GM23248 (cell line): ENCODE measurements around the gene NCR1. TPM values are rescaled to one million over a fixed set of nuclear protein-coding genes. Genes with fewer than 3 reads are reported as not detected.

Experiments
- DNase-seq: peaks from one replicate; pipeline ENCODE4 v3.0.0-alpha.2; 2015
- H2AFZ ChIP-seq: fragments of 200-600 bp; sonication (generic); 2 replicates; pipeline ENCODE4 v1.6.1; 2016; ENCODE audit warnings: antibody characterized with exemption
- H3F3A ChIP-seq: fragments of 200-600 bp; sonication (generic); 2 replicates; pipeline ENCODE4 v1.6.1; 2016; ENCODE audit warnings: mild to moderate bottlenecking, antibody characterized with exemption, mixed run types; ENCODE audit not compliant: insufficient read depth
- H3K27ac ChIP-seq: fragments of 200-600 bp; sonication (generic); 2 replicates; pipeline ENCODE4 v1.5.1; 2016; ENCODE audit warnings: mild to moderate bottlenecking
- H3K27me3 ChIP-seq: fragments of 200-600 bp; sonication (generic); replicated peaks from 2 replicates; pipeline ENCODE4 v1.6.1; 2016; ENCODE audit warnings: mild to moderate bottlenecking; ENCODE audit not compliant: insufficient read depth
- H3K36me3 ChIP-seq: fragments of 200-600 bp; sonication (generic); 2 replicates; pipeline ENCODE4 v1.6.1; 2016; ENCODE audit warnings: low read depth, mild to moderate bottlenecking
- H3K4me1 ChIP-seq: fragments of 200-600 bp; sonication (generic); 2 replicates; pipeline ENCODE4 v1.6.1; 2016; ENCODE audit warnings: mild to moderate bottlenecking; ENCODE audit not compliant: insufficient read depth
- H3K4me2 ChIP-seq: fragments of 200-600 bp; sonication (generic); one replicate; pipeline ENCODE4 v1.6.1; 2016; ENCODE audit warnings: mild to moderate bottlenecking; ENCODE audit not compliant: unreplicated experiment
- H3K4me3 ChIP-seq: fragments of 200-600 bp; sonication (generic); 2 replicates; pipeline ENCODE4 v1.5.1; 2016; ENCODE audit warnings: mild to moderate bottlenecking
- H3K79me2 ChIP-seq: fragments of 200-600 bp; sonication (generic); 2 replicates; pipeline ENCODE4 v1.6.1; 2016; ENCODE audit warnings: mild to moderate bottlenecking; ENCODE audit not compliant: insufficient read depth
- H3K9ac ChIP-seq: fragments of 200-600 bp; sonication (generic); 2 replicates; pipeline ENCODE4 v1.6.1; 2016; ENCODE audit warnings: mild to moderate bottlenecking
- H3K9me2 ChIP-seq: fragments of 200-600 bp; sonication (generic); 2 replicates; pipeline ENCODE4 v1.6.1; 2016; ENCODE audit warnings: mixed run types, mild to moderate bottlenecking, moderate library complexity; ENCODE audit not compliant: insufficient read depth
- H3K9me3 ChIP-seq: fragments of 200-600 bp; sonication (generic); one replicate; pipeline ENCODE4 v1.6.1; 2017; ENCODE audit warnings: low read depth
- H4K20me1 ChIP-seq: fragments of 200-600 bp; sonication (generic); 2 replicates; pipeline ENCODE4 v1.6.0; 2016; ENCODE audit not compliant: insufficient read depth
- EZH2 ChIP-seq: fragments of 200-600 bp; sonication (generic); IDR thresholded peaks from 2 replicates; pipeline ENCODE4 v1.6.1; 2018; ENCODE audit warnings: antibody characterized with exemption, mild to moderate bottlenecking; ENCODE audit not compliant: insufficient read depth, poor library complexity, severe bottlenecking
- EZH2phosphoT487 ChIP-seq: fragments of 200-600 bp; sonication (generic); IDR thresholded peaks from 2 replicates; pipeline ENCODE4 v1.6.1; 2018; ENCODE audit warnings: antibody characterized with exemption, moderate library complexity, mild to moderate bottlenecking, low read depth; ENCODE audit not compliant: insufficient read depth
- WGBS, 2 experiments: methylation state at CpG; one replicate each; pipeline ENCODE4 v1.1.6; 2015 to 2017; ENCODE audit warnings: low lambda C conversion rate in 2 of 2, low coverage in 1 of 2; ENCODE audit errors: missing lambda C conversion rate in 2 of 2; 5-methylcytosine and 5-hydroxymethylcytosine counted together
- in situ Hi-C: fragments of 300-500 bp; cut with MboI; formaldehyde crosslinking; loops from 2 replicates; pipeline ENCODE4 v1.15.0; 2020
- polyA plus RNA-seq: library from polyadenylated mRNA; unstranded; fragments of >200 nt; fragmentation: Nextera tagmentation; extraction: Ambion mirVana; gene quantifications from 2 replicates; pipeline ENCODE4 v1.2.1, GENCODE V29; 2016
- small RNA-seq: library from RNA; depleted of rRNA; stranded (forward); fragments of <200 nt; gene quantifications from one replicate; pipeline ENCODE3, GENCODE V24; 2014; ENCODE audit warnings: low read depth, low replicate concordance
- total RNA-seq: library from RNA; depleted of rRNA; stranded (reverse); fragments of >200 nt; shearing (Covaris generic); gene quantifications from 2 replicates; pipeline ENCODE4 v1.2.3, GENCODE V29; 2014; rRNA removed

NCR1 gene
- total and polyA plus RNA-seq, 2 experiments from 2014 or later = not detected

GRCh38 chr19:54955376-54955775 lies 49.4 kb downstream of the NCR1 start:
- H3K79me2 ChIP-seq = no peaks in the 10 kb centered on the region
- H3K4me3 ChIP-seq = no peak overlapping the region
- H3K27ac ChIP-seq = no peak overlapping the region
- no peak for TF ChIP-seq EZH2
- TF ChIP-seq EZH2phosphoT487 = no peak
- H4K20me1 ChIP-seq = no peaks in the 10 kb centered on the region
- no peaks in the 10 kb centered on the region for H3F3A ChIP-seq
- H3K4me1 ChIP-seq = no peaks in the 10 kb centered on the region
- no peaks in the 10 kb centered on the region for H3K9me3 ChIP-seq
- no peaks in the 10 kb centered on the region for H3K36me3 ChIP-seq
- peak; percentile 10 for DNase-seq
- no peaks in the 10 kb centered on the region for H3K9me2 ChIP-seq
- H3K27me3 ChIP-seq = no peaks in the 10 kb centered on the region
- H3K9ac ChIP-seq = no peak overlapping the region
- no peak overlapping the region for H2AFZ ChIP-seq
- no peak overlapping the region for H3K4me2 ChIP-seq
- 36 to 43% methylated on average over 11 of the region's 11 CpGs for WGBS, 2 experiments
- in situ Hi-C loops = no loop called here

DNA sequence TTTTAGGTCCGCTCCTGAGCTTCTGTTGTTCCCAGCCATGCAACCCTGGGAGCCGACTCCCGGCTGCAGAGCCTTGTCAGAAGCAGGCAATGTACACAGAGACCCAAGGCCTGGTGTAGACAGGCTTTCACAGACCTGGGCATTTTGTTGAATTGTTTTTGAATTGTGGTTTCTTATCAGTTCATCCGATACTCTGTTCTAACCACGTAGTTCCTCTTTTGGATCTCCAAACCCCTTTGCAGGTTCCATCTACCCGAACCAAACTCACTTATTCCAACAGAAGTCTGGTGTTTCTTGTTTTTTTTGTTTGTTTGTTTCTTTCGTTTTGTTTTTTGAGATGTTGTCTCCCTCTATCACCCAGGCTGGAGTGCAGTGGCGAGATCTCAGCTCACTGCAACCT lies 53.9 kb downstream of the NCR1 start:
- Histone ChIP-seq H3K79me2 (no peaks in the 10 kb centered on the region), H3K36me3 (no peaks in the 10 kb centered on the region), H3K4me1 (no peaks in the 10 kb centered on the region), H3K27me3 (no peaks in the 10 kb centered on the region), H4K20me1 (no peaks in the 10 kb centered on the region), H2AFZ (no peak overlapping the region), H3K4me2 (no peak overlapping the region), H3K9me2 (no peaks in the 10 kb centered on the region), H3K9ac (no peak overlapping the region), H3K9me3 (no peaks in the 10 kb centered on the region), H3K4me3 (no peak overlapping the region), H3K27ac (no peak overlapping the region), H3F3A (no peaks in the 10 kb centered on the region)
- in situ Hi-C loops = no loop called here
- DNase-seq = no peak
- TF ChIP-seq EZH2phosphoT487 = no peak
- no peak for TF ChIP-seq EZH2
- 40% methylated on average over 8 of the region's 8 CpGs for WGBS, 2 experiments

Small RNA genes within 50 kb of the gene (small RNA-seq; reads per million reads assigned to genes)
- gene AC011476.8 = not detected
- gene RNU6-222P = not detected

Other genes starting within 250 kb of the NCR1 start
- not detected in 2 replicates for gene LILRB4, start 243.2 kb upstream of the NCR1 start, total RNA-seq
- not detected in 2 replicates for gene LILRB4, start 243.2 kb upstream of the NCR1 start, polyA plus RNA-seq
- not detected in 2 replicates for gene KIR3DL3, start 181.7 kb upstream of the NCR1 start, total RNA-seq
- gene KIR3DL3, start 181.7 kb upstream of the NCR1 start, polyA plus RNA-seq = not detected in 2 replicates
- not detected in 2 replicates for gene KIR2DL3, start 167.6 kb upstream of the NCR1 start, total RNA-seq
- gene KIR2DL3, start 167.6 kb upstream of the NCR1 start, polyA plus RNA-seq = not detected in 2 replicates
- gene KIR2DL1, start 136.4 kb upstream of the NCR1 start, total RNA-seq = not detected in 2 replicates
- gene KIR2DL1, start 136.4 kb upstream of the NCR1 start, polyA plus RNA-seq = not detected in 2 replicates
- gene KIR2DL4, start 102.5 kb upstream of the NCR1 start, total RNA-seq = not detected in 2 replicates
- not detected in 2 replicates for gene KIR2DL4, start 102.5 kb upstream of the NCR1 start, polyA plus RNA-seq
- gene KIR3DL1, start 89.7 kb upstream of the NCR1 start, total RNA-seq = not detected in 2 replicates
- gene KIR3DL1, start 89.7 kb upstream of the NCR1 start, polyA plus RNA-seq = not detected in 2 replicates
- gene KIR2DS4, start 73.5 kb upstream of the NCR1 start, total RNA-seq = not detected in 2 replicates
- not detected in 2 replicates for gene KIR2DS4, start 73.5 kb upstream of the NCR1 start, polyA plus RNA-seq
- not detected in 2 replicates for gene KIR3DL2, start 55.7 kb upstream of the NCR1 start, total RNA-seq
- gene KIR3DL2, start 55.7 kb upstream of the NCR1 start, polyA plus RNA-seq = not detected in 2 replicates
- not detected in 2 replicates for gene FCAR, start 31.9 kb upstream of the NCR1 start, total RNA-seq
- gene FCAR, start 31.9 kb upstream of the NCR1 start, polyA plus RNA-seq = not detected in 2 replicates
- gene NLRP7, start 41.4 kb downstream of the NCR1 start, total RNA-seq = not detected in 2 replicates
- not detected in 2 replicates for gene NLRP7, start 41.4 kb downstream of the NCR1 start, polyA plus RNA-seq
- not detected in 2 replicates for gene NLRP2, start 60.2 kb downstream of the NCR1 start, total RNA-seq
- not detected in 2 replicates for gene NLRP2, start 60.2 kb downstream of the NCR1 start, polyA plus RNA-seq
- gene GP6, start 132.1 kb downstream of the NCR1 start, total RNA-seq = not detected in 2 replicates
- gene GP6, start 132.1 kb downstream of the NCR1 start, polyA plus RNA-seq = not detected in 2 replicates
- 6.4 and 11.8 TPM in 2 replicates for gene RDH13, start 157.0 kb downstream of the NCR1 start, total RNA-seq
- gene RDH13, start 157.0 kb downstream of the NCR1 start, polyA plus RNA-seq = 7.8 and 9.6 TPM in 2 replicates
- 0.76 and 1.3 TPM in 2 replicates for gene EPS8L1, start 169.7 kb downstream of the NCR1 start, total RNA-seq
- gene EPS8L1, start 169.7 kb downstream of the NCR1 start, polyA plus RNA-seq = 0.56 and 1.1 TPM in 2 replicates
- gene PPP1R12C, start 211.5 kb downstream of the NCR1 start, total RNA-seq = 66.9 and 82.5 TPM in 2 replicates
- gene PPP1R12C, start 211.5 kb downstream of the NCR1 start, polyA plus RNA-seq = 16.4 and 17.3 TPM in 2 replicates
- gene TNNT1, start 243.1 kb downstream of the NCR1 start, total RNA-seq = 0.76 TPM in 1 of 2 replicates, not detected in the other
- 1.3 and 1.8 TPM in 2 replicates for gene TNNT1, start 243.1 kb downstream of the NCR1 start, polyA plus RNA-seq